ENCODE results near the gene ZNF445. TPM values are rescaled to one million over a fixed set of nuclear protein-coding genes. Genes with fewer than 3 reads are reported as not detected.

The ZNF445 gene
- total RNA-seq, 1 donor, result 9.5 TPM

DNA sequence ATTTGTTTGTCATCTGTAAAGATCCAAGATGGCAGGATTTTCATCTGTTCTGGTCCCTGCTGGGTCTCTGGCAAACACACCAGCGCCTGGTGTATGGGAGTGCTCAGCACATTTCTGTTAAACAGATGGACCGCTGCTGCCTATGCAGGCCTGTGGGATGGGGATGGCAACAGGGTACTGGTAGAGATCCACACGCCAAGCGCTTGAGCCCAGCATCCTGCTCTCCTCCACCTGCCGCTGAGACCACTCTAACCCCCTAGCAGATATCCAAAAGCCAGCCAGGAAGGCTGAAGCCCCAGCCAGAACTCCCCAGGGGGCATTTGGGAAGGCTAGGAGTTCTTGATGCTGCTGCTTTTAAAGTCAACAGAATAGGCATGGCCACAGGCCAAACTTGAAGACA lies 31.7 kb downstream of the ZNF445 start:
- no peak overlapping the region for H3K4me3 ChIP-seq (ENCODE audit: low read depth, low read length)
- TF ChIP-seq CTCF (IDR thresholded peaks at IDR 0.05; ENCODE audit: insufficient read depth, low read depth, low read length), result no peak
- DNase-seq (ENCODE audit: low read depth), result no peak

DNA sequence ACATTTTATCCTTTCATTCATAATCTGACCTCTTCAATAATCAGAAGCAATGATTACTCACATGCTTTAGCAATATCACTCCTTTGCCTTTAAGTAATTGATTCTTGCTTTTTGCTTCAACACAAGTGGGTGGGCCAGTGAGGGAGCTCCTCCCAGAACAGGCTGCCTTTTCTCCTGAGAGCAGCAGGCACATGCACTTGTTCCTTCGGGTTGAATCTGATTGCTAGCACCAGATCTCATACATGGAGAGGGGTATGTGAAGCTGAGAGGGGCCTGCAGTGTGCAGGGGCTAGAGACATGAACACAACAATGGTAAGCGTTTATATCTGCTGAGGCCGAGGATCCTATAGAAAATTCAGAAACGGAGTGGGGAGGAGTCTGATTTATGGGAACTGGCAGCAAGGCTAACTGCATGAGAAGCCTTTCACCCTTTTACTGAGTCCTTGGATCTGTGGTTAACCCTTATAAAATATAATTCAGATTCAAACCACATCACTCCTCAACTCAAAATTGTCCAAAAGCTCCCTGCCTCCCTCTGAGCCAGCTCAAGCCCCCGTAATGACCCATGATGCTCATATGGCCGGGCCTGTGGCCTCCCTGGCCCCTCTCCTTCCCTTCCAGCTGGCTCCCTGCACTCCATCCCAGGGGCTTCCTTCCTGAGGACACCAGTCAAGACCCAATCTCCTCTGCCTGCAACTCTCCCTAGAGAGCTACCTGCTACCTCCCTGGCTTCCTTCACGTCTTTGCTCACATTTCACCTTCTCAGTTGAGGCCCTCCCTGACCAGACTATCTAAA lies 32.4 kb downstream of the ZNF445 start:
- no peak for TF ChIP-seq CTCF (IDR thresholded peaks at IDR 0.05; ENCODE audit: insufficient read depth, low read depth, low read length)
- DNase-seq (ENCODE audit: low read depth), result no peak
- no peak overlapping the region for H3K4me3 ChIP-seq (ENCODE audit: low read depth, low read length)

DNA sequence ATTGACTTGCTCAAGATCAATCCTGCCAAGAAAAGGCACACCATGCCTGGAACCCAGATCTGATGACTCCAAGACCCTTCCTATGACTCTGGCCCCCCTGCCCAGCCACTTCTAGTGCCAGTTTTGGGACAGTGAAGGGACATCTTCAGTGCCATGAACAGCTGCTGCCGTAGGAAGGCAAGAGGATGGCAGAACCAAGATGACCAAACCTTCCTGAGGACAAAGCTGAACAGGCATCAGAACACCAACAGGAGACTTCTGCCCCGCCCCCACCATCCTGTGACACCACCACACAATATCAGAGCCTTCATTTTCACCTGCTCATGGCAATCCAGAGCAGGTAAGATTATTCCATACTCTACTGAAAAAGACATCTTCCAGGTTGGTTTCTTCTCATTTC lies 33.0 kb downstream of the ZNF445 start:
- H3K4me3 ChIP-seq (ENCODE audit: low read depth, low read length), result no peak overlapping the region
- DNase-seq (ENCODE audit: low read depth), result no peak
- TF ChIP-seq CTCF (IDR thresholded peaks at IDR 0.05; ENCODE audit: insufficient read depth, low read depth, low read length), result no peak

DNA sequence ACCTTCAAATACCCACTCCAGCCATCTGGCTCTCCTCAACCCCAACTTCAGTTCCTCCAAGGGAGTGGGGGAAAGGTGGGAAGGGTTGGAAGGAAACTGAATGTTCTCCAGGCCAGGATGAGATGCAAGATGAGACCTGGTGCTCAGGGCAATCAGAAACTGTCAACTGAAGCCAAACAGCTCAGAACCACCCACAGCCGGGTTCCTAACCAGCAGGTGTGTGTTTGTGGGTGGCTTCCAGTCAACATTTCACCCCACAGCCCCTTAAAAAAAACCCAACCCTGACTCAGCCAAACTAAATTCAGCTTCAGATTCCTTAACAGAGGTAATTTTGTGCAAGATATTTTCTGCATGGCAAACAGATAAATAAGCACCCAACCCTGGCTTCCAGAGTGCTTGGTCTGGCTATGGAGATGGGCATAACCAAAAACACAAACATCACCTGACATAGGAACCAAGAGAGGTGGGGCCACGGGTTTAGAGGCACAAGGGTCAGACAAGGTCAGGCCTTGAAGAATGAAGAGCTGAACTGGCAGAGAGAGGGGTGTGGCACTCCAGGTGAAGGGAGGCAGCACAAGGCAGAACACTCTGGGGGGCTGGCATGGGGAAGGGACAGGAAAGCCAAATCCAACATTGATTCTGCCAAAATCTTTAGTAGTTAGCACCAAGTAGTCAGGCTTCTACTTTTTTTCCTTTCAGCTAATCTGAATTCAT lies 34.7 kb downstream of the ZNF445 start:
- no peak for TF ChIP-seq CTCF (IDR thresholded peaks at IDR 0.05; ENCODE audit: insufficient read depth, low read depth, low read length)
- no peak overlapping the region for H3K4me3 ChIP-seq (ENCODE audit: low read depth, low read length)
- no peak for DNase-seq (ENCODE audit: low read depth)

DNA sequence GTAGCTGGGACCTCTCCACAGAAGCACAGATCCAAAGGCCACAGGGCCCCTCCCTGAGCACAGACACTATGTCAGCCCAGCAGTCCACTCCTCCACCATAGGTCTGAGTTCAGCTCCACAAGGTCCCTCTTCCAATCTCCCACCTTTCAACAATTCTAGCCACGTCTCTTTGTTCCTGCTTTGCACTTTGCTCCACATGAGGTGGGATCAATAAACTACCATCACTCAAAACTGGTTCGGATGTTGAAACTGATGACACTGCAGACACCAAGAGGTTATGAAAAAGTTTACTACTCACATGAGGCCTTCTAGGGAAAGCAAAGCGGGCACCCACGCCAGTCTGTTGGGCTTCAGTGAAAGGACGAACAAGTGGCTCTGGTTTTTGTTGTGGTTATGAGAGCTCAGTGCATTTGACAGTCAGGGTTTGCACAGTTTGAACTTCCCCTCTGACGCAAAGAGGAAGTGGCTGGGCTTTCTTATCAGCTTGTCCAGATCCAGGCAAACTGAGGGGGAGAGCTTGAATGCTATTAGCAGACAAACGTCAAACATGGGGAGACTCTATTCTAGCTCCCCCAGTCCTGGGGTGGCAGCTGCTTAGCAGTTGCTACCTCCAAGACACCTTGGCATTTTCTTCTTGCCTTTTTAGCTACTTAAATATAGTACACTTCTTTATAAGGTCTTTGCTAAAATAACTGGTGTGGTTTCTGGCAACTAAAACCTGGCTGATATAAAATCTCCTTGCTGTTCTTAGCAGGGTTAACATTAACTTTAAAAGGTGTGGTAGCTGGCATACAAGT lies 37.8 kb downstream of the ZNF445 start:
- peak; percentile 99 for DNase-seq (ENCODE audit: low read depth)
- no peak for TF ChIP-seq CTCF (IDR thresholded peaks at IDR 0.05; ENCODE audit: insufficient read depth, low read depth, low read length)
- H3K4me3 ChIP-seq (ENCODE audit: low read depth, low read length), result peak overlapping the region; percentile 17

DNA sequence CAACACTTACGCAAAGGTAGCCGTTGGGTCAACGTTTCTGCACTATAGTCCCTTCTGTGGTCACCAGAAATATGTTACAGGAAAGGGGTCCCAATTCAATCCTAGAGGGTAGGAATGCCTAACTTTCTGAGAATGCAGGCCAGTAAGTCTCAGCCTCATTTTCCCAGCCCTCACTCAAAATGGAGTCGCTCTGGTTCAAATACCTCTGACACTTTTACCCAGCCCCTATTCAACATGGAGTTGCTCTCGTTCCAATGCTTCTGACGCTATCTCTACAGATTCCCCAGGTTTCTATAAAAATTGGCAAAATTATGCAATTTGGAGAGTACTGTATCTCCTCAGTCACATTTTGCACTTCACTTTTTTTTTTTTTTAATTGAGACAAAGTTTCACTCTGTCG lies 39.7 kb downstream of the ZNF445 start:
- DNase-seq (ENCODE audit: low read depth), result no peak
- H3K4me3 ChIP-seq (ENCODE audit: low read depth, low read length), result no peak overlapping the region
- TF ChIP-seq CTCF (IDR thresholded peaks at IDR 0.05; ENCODE audit: insufficient read depth, low read depth, low read length), result no peak
